Choroid plexus epithelial cell (primary cell): Measurements from ENCODE around the gene GCSAM.

Source experiments
- DNase-seq: peaks from one replicate; pipeline ENCODE4 v3.0.0-alpha.2; 2010; ENCODE audit warnings: low read depth
- H3K4me3 ChIP-seq: 2 replicates; pipeline ENCODE4 v1.5.1; 2011; ENCODE audit warnings: low read depth, mild to moderate bottlenecking, control low read depth, low read length, moderate library complexity
- TF ChIP-seq, protein P1 (sequence below): conservative IDR thresholded peaks from 2 replicates; pipeline ENCODE4 v1.5.1; 2011; ENCODE audit warnings: low read depth, mild to moderate bottlenecking, control low read depth, inconsistent platforms, low read length, moderate library complexity

The GCSAM gene

DNA sequence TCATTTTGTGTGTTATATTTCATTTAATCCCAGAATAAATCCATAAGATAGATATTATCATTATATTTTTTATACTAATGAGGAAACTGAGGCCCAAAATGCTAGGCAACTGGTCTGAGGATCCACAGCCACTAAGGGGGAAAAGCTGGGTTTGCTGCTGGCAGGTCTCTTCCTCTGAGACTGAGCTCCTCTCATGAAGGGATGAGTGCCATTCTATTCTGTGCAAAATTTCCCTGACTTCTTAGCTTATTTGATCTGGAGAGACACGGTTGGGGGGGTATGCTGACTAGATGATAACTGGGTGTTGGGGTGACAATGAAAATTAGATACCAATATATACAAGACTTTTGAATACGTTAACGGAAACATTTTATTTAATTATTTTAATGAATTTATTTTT is 1.9 kb downstream of the GCSAM start:
- TF ChIP-seq, protein P1, sequence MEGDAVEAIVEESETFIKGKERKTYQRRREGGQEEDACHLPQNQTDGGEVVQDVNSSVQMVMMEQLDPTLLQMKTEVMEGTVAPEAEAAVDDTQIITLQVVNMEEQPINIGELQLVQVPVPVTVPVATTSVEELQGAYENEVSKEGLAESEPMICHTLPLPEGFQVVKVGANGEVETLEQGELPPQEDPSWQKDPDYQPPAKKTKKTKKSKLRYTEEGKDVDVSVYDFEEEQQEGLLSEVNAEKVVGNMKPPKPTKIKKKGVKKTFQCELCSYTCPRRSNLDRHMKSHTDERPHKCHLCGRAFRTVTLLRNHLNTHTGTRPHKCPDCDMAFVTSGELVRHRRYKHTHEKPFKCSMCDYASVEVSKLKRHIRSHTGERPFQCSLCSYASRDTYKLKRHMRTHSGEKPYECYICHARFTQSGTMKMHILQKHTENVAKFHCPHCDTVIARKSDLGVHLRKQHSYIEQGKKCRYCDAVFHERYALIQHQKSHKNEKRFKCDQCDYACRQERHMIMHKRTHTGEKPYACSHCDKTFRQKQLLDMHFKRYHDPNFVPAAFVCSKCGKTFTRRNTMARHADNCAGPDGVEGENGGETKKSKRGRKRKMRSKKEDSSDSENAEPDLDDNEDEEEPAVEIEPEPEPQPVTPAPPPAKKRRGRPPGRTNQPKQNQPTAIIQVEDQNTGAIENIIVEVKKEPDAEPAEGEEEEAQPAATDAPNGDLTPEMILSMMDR = no peak
- no peak overlapping the region for H3K4me3 ChIP-seq
- DNase-seq = no peak

DNA sequence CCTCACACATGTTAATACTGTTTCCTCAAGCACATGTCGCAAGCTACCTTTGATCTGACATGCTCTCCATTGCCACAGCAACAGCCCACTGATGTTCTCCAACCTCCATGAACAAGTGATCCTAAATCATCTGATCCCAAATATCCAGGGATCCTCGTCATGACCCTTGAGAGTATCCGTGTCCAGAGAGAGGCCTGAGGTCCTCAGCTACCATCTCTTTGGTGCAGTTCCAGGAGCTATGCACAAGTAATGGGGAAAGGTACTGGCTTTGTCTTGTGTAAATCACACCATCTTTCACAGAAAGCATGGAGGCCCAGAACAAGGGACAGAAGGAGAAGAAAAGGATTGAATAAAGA is 2.4 kb downstream of the GCSAM start:
- no peak overlapping the region for H3K4me3 ChIP-seq
- TF ChIP-seq, protein P1 = no peak
- DNase-seq = no peak

DNA sequence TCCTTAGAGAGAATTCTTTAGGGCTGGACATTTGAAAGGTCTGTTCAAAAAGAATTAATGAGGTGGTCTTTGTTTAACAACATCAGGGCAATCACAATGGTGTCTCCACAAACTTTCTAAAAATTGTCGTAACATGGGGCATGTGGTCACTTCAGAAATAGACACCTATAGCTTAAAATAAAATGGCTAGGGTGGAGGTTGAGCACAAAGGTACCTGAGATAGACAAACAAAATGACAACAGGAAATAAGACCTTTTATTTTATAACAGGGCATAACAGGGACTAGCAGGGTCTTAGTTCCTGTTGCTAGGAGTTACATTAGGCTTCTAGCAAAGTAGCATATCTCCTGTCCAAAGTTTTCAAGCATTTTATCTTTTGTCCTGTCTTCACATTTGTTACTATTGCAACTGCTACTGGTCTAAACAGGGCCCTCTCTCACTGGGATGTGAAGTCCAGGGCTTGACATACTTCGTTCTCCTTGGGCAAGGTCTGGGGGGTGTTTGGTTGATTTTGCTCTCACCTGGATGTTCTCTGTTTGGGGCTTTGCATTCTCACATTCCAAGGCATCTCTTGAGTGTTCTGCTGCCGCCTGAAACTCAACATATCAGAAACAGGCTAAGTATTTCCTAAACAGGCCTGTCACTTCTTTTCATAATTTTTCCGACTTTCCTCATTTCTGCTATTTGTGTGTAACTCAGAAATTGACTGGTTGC is 3.0 kb downstream of the GCSAM start:
- H3K4me3 ChIP-seq = no peak overlapping the region
- DNase-seq = no peak
- TF ChIP-seq, protein P1 = no peak

GRCh38 chr3:112128843-112129727 is 4.0 kb downstream of the GCSAM start:
- no peak overlapping the region for H3K4me3 ChIP-seq
- TF ChIP-seq, protein P1 = no peak
- peak; percentile 50 for DNase-seq

- DNase-seq = no peak
- no peak overlapping the region for H3K4me3 ChIP-seq
- TF ChIP-seq, protein P1 = no peak
Measured at GRCh38 chr3:112127522-112128494, 5.2 kb downstream of the GCSAM start.

DNA sequence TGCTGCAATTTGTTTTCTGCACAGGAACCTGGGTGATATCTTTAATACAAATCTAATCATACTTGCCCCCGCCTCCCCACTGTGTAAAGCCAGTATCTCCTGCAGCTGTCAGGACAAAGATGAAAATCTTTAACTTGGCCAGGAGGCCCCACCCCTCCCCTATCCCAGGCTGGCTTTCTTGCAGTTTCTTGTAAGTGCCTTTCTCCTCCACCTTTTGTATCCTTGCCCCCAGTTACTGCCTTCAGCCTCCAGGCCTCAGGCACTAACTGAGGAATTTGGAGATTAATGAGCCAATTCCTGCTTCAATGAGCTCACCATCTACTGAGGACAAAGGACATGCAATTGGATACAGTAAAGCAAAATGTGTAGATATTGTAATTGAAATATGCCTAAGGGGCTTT is 6.5 kb downstream of the GCSAM start:
- TF ChIP-seq, protein P1 = no peak
- H3K4me3 ChIP-seq = no peak overlapping the region

More for the DNA sequence above, 6.5 kb downstream of the GCSAM start:
- DNase-seq = peak; percentile 18
